Lower leg skin (tissue), 3 donors: ENCODE data around the gene SH3BP2.

ENCODE experiments used
- POLR2A ChIP-seq, 2 donors: fragments of 450-650 bp; IDR thresholded peaks; one replicate each; pipeline ENCODE4 v1.6.1; 2016 to 2017; ENCODE audit warnings: antibody characterized with exemption in 2 of 2, mild to moderate bottlenecking in 1 of 2, moderate library complexity in 1 of 2
- TF ChIP-seq, protein P1 (sequence below), 3 donors: fragments of 450-650 bp; IDR thresholded peaks; one replicate each; pipeline ENCODE4 v1.5.1; 2016; ENCODE audit warnings: antibody characterized with exemption in 3 of 3, mild to moderate bottlenecking in 3 of 3, moderate library complexity in 2 of 3

DNA sequence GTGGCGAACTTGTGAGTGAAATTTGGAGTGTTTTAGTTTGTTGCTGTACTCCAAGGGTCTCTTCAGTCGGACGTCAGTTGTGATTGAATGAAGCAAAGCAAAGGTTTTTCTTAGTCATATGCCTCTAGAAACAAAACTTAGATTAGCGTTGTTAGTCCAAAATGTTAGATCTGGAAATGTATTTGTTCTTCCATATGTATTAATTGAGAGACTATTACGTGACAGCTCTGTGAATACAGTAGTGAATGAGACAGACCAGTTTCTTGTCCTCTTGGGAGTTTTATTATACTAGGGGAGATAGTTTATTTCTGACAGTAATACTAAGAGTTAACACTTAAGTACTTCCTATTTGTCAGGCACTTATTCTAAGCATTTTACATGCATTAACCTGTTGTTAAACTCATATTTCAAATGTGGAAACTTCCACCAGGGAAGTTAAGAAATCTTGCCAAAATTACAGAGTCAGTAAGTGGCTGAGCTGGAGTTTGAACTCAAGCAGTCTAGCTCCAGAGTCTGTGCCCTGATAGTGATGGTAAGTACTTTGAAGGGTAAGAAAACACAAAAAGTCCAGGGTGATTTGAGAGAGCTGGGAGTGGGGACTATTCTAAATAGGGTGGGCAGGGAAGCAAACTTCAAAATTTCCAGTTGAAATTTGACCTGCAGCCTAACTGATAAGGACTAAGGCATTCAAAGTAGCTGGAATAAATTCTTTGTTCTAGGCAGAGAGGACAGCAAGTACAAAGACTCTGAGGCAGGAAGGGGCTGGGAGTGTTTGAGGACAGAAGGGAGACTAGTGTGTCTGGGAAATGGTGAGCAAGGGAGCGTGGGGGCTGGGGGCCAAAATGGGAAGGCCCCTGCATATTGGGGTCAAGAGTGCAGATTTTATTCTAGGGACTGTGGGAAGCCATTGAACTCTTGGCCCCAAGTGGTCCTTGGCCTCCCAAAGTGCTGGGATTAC, 67.8 kb downstream of the SH3BP2 start:
- TF ChIP-seq, protein P1, sequence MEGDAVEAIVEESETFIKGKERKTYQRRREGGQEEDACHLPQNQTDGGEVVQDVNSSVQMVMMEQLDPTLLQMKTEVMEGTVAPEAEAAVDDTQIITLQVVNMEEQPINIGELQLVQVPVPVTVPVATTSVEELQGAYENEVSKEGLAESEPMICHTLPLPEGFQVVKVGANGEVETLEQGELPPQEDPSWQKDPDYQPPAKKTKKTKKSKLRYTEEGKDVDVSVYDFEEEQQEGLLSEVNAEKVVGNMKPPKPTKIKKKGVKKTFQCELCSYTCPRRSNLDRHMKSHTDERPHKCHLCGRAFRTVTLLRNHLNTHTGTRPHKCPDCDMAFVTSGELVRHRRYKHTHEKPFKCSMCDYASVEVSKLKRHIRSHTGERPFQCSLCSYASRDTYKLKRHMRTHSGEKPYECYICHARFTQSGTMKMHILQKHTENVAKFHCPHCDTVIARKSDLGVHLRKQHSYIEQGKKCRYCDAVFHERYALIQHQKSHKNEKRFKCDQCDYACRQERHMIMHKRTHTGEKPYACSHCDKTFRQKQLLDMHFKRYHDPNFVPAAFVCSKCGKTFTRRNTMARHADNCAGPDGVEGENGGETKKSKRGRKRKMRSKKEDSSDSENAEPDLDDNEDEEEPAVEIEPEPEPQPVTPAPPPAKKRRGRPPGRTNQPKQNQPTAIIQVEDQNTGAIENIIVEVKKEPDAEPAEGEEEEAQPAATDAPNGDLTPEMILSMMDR (IDR thresholded peaks at IDR 0.05): no peak
- no peak for TF ChIP-seq POLR2A (IDR thresholded peaks at IDR 0.05)
